Motor neuron (in vitro differentiated cells): Measurements from ENCODE around the gene GABBR2. TPM values are rescaled to one million over a fixed set of nuclear protein-coding genes. Genes with fewer than 3 reads are reported as not detected.
A peak's percentile ranks its signal among the peaks of the same experiment; 100 is the strongest.
"Not testable (repeated sequence)": the region's sequence is repeated elsewhere in the genome, so short reads cannot be mapped to it uniquely, and the experiment has no call there.

Source experiments
- ATAC-seq, 8 experiments: fragments of 200-7000 bp; cut with Tn5 transposase; replicated peaks in 6 of 8; 2 replicates each; pipeline ENCODE4 v1.8.0; 2021; ENCODE audit warnings: mild to moderate bottlenecking in 8 of 8, moderate library complexity in 8 of 8
- H3K27ac ChIP-seq, 2 donors: fragments of 250-450 bp; sonication (Bioruptor Pico); 2 replicates each; pipeline ENCODE4 v1.9.0; 2021; ENCODE audit warnings: antibody characterized with exemption in 2 of 2, mild to moderate bottlenecking in 2 of 2, moderate library complexity in 1 of 2
- H3K4me1 ChIP-seq, 2 donors: fragments of 250-450 bp; sonication (Bioruptor Pico); replicated peaks in 1 of 2; 2 replicates each; pipeline ENCODE4 v1.6.1; 2021; ENCODE audit warnings: antibody characterized with exemption in 2 of 2, mild to moderate bottlenecking in 2 of 2, moderate library complexity in 1 of 2
- H3K4me3 ChIP-seq, 5 donors: fragments of 250-450 bp; sonication (Bioruptor Pico); 2 replicates each; pipeline ENCODE4 v1.9.0; 2021; ENCODE audit warnings: antibody characterized with exemption in 5 of 5, mild to moderate bottlenecking in 5 of 5, moderate library complexity in 4 of 5
- WGBS, 10 experiments: fragments of 450-650 bp; shearing (Covaris generic); methylation state at CpG; one replicate each; pipeline ENCODE4 v1.0.0; 2022; 5-methylcytosine and 5-hydroxymethylcytosine counted together
- in situ Hi-C, 9 experiments: fragments of 400-800 bp; cut with MboI; loops; one replicate each; pipeline ENCODE4 v1.15.0; 2021; ENCODE audit warnings: low sequenced_read_pairs in 9 of 9, low pct_unique_long_range_greater_than_20kb in 2 of 9; ENCODE audit not compliant: unreplicated experiment in 9 of 9
- total RNA-seq, 8 experiments: library from RNA; unstranded; fragments of 300-600 nt; gene quantifications; 2 replicates each; pipeline versions ENCODE4 v1.2.3 to v1.2.4, GENCODE V29; 2022

The GABBR2 gene
- total RNA-seq, 8 experiments from 2014 or later, result 0.07 to 26.0 (median 3.9) TPM

- Histone ChIP-seq H3K4me1 (no peaks in the 10 kb centered on the region), H3K27ac (no peak overlapping the region), H3K4me3 (no peak overlapping the region)
- ATAC-seq, result no peak
- in situ Hi-C loops, result no loop called here
- WGBS, 10 experiments, result 0 to 100% (median 74%) methylated on average over 1 to 5 of the region's 9 CpGs; no CpG with 5 or more reads in 1 of the 10 experiments
Observed at GRCh38 chr9:98516897-98517503, 191.7 kb downstream of the GABBR2 start.

GRCh38 chr9:98516205-98516896 is 192.4 kb downstream of the GABBR2 start:
- no peak overlapping the region for H3K27ac ChIP-seq
- no peak for ATAC-seq
- 44 to 100% (median 80%) methylated on average over 1 to 4 of the region's 7 CpGs; no CpG with 5 or more reads in 3 of the 10 experiments for WGBS, 10 experiments
- no peaks in the 10 kb centered on the region for H3K4me1 ChIP-seq
- H3K4me3 ChIP-seq, result no peak overlapping the region
- in situ Hi-C loops, result no loop called here

- Histone ChIP-seq H3K4me1 (no peaks in the 10 kb centered on the region), H3K27ac (no peak overlapping the region), H3K4me3 (no peak overlapping the region)
- no peak for ATAC-seq
- in situ Hi-C loops, result no loop called here
- WGBS, 10 experiments, result 67 to 100% (median 80%) methylated on average over 1 to 2 of the region's 4 CpGs; no CpG with 5 or more reads in 7 of the 10 experiments
Observed at GRCh38 chr9:98515506-98516204, 193.1 kb downstream of the GABBR2 start.

GRCh38 chr9:98514841-98515240 is 193.9 kb downstream of the GABBR2 start:
- no peak overlapping the region for H3K27ac ChIP-seq
- 60 to 83% (median 67%) methylated on average over 1 to 3 of the region's 6 CpGs; no CpG with 5 or more reads in 6 of the 10 experiments for WGBS, 10 experiments
- ATAC-seq, result no peak
- in situ Hi-C loops, result no loop called here
- no peaks in the 10 kb centered on the region for H3K4me1 ChIP-seq
- H3K4me3 ChIP-seq, result no peak overlapping the region

- H3K27ac ChIP-seq, H3K4me3 ChIP-seq, in situ Hi-C loops, ATAC-seq, H3K4me1 ChIP-seq: not testable (repeated sequence)
- WGBS, 10 experiments, result 78 to 93% (median 80%) methylated on average over 3 to 6 of the region's 25 CpGs; no CpG with 5 or more reads in 7 of the 10 experiments
Observed at GRCh38 chr9:98508217-98508919, 200.4 kb downstream of the GABBR2 start.

- peaks cover 0 to 6% of the 10 kb centered on the region in 2 donors for H3K4me1 ChIP-seq
- ATAC-seq, result no peak
- WGBS, 10 experiments, result 74 to 100% methylated on average over 3 of the region's 6 CpGs; no CpG with 5 or more reads in 8 of the 10 experiments
- H3K27ac ChIP-seq, result no peak overlapping the region
- H3K4me3 ChIP-seq, result no peak overlapping the region
- in situ Hi-C loops, result no loop called here
Observed at GRCh38 chr9:98506422-98507054, 202.2 kb downstream of the GABBR2 start.

GRCh38 chr9:98504298-98505282 is 204.1 kb downstream of the GABBR2 start:
- Histone ChIP-seq H3K4me1 (peaks cover 0 to 6% of the 10 kb centered on the region in 2 donors), H3K27ac (no peak overlapping the region), H3K4me3 (no peak overlapping the region)
- in situ Hi-C loops, result no loop called here
- WGBS, 10 experiments, result 10 to 80% (median 47%) methylated on average over 1 to 9 of the region's 9 CpGs
- peak in 3 of 8 experiments; percentile 16 to 59 (median 48) for ATAC-seq

- WGBS, 10 experiments, result 29 to 50% (median 40%) methylated on average over 1 of the region's 2 CpGs; no CpG with 5 or more reads in 7 of the 10 experiments
- no peak for ATAC-seq
- H3K4me3 ChIP-seq, result no peak overlapping the region
- in situ Hi-C loops, result no loop called here
- H3K27ac ChIP-seq, result no peak overlapping the region
- H3K4me1 ChIP-seq, result peaks cover 0 to 6% of the 10 kb centered on the region in 2 donors
Observed at GRCh38 chr9:98503867-98504266, 204.9 kb downstream of the GABBR2 start.

- Histone ChIP-seq H3K4me1 (peaks cover 0 to 6% of the 10 kb centered on the region in 2 donors), H3K4me3 (no peak overlapping the region), H3K27ac (no peak overlapping the region)
- peak in 5 of 8 experiments; percentile 15 to 97 (median 94) for ATAC-seq
- in situ Hi-C loops, result no loop called here
- 0 to 59% (median 14%) methylated on average over 1 to 3 of the region's 5 CpGs; no CpG with 5 or more reads in 6 of the 10 experiments for WGBS, 10 experiments
Observed at GRCh38 chr9:98502976-98503325, 205.8 kb downstream of the GABBR2 start.

- peaks cover 0 to 6% of the 10 kb centered on the region in 2 donors for H3K4me1 ChIP-seq
- no peak overlapping the region for H3K4me3 ChIP-seq
- in situ Hi-C loops, result no loop called here
- no peak overlapping the region for H3K27ac ChIP-seq
- peak in 2 of 8 experiments; percentile 10 to 26 for ATAC-seq
- 23 to 93% (median 75%) methylated on average over 1 to 5 of the region's 6 CpGs; no CpG with 5 or more reads in 5 of the 10 experiments for WGBS, 10 experiments
Observed at GRCh38 chr9:98502311-98502975, 206.3 kb downstream of the GABBR2 start.

- Histone ChIP-seq H3K4me1 (peaks cover 0 to 6% of the 10 kb centered on the region in 2 donors), H3K27ac (no peak overlapping the region), H3K4me3 (no peak overlapping the region)
- no peak for ATAC-seq
- in situ Hi-C loops, result no loop called here
- 17 to 100% (median 65%) methylated on average over 1 to 6 of the region's 8 CpGs; no CpG with 5 or more reads in 1 of the 10 experiments for WGBS, 10 experiments
Observed at GRCh38 chr9:98501819-98502218, 206.9 kb downstream of the GABBR2 start.
